ENCODE results near the gene RPTOR. TPM values are rescaled to one million over a fixed set of nuclear protein-coding genes. Genes with fewer than 3 reads are reported as not detected.
A peak's percentile ranks its signal among the peaks of the same experiment; 100 is the strongest.

The RPTOR gene
- total RNA-seq, 1 experiment from 2014 or later: 66.7 TPM

- peaks cover 22% of the 10 kb centered on the region for H3K36me3 Mint-ChIP-seq (ENCODE audit: insufficient read depth, unreplicated experiment)
- Histone ChIP-seq H3K4me1 (no peaks in the 10 kb centered on the region), H3K9me3 (no peaks in the 10 kb centered on the region), H3K27me3 (replicated peaks; ENCODE audit: control insufficient read depth, insufficient read depth, low read length) (no peaks in the 10 kb centered on the region), H3K4me3 (ENCODE audit: low read depth, low read length) (no peak overlapping the region), H3K36me3 (ENCODE audit: control insufficient read depth, insufficient read depth, low read length) (no peaks in the 10 kb centered on the region; the same call in none of the 2 replicates)
- no peaks in the 10 kb centered on the region for H3K27me3 Mint-ChIP-seq (ENCODE audit: insufficient read depth, unreplicated experiment)
- no peak overlapping the region for H3K4me3 Mint-ChIP-seq (ENCODE audit: unreplicated experiment)
- DNase-seq: peak in 1 of 2 experiments; percentile 22
- H3K4me1 Mint-ChIP-seq (ENCODE audit: low read depth, unreplicated experiment): no peaks in the 10 kb centered on the region
- TF ChIP-seq CTCF (IDR thresholded peaks at IDR 0.05; ENCODE audit: insufficient read depth in 1 of 2, low read depth in 1 of 2, low read length in 1 of 2, severe bottlenecking in 1 of 2, unreplicated experiment in 1 of 2): no peak
- intact Hi-C loops (cut with micrococcal nuclease; ENCODE audit: unreplicated experiment): no loop called here
- peaks cover 21% of the 10 kb centered on the region for H3K9me3 Mint-ChIP-seq (ENCODE audit: unreplicated experiment)
- BruUV-seq (replicated peaks): no TSS peak
- POLR2A ChIA-PET: interaction anchor here (0.6 kb wide), 1 partner anchor 350 kb away, joined by 3 read pairs; no protein-coding TSS in a partner anchor
- no peak overlapping the region for H3K27ac Mint-ChIP-seq (ENCODE audit: unreplicated experiment)
- CTCF ChIA-PET: no interaction called here
These were observed 260.6 kb downstream of the RPTOR start for GRCh38 chr17:80805032-80805751.

- Histone ChIP-seq H3K4me1 (no peaks in the 10 kb centered on the region), H3K27me3 (replicated peaks; ENCODE audit: control insufficient read depth, insufficient read depth, low read length) (no peaks in the 10 kb centered on the region), H3K36me3 (ENCODE audit: control insufficient read depth, insufficient read depth, low read length) (no peaks in the 10 kb centered on the region; the same call in none of the 2 replicates), H3K4me3 (ENCODE audit: low read depth, low read length) (no peak overlapping the region), H3K9me3 (no peaks in the 10 kb centered on the region)
- intact Hi-C loops (cut with micrococcal nuclease; ENCODE audit: unreplicated experiment): no loop called here
- Mint-ChIP-seq H3K4me1 (ENCODE audit: low read depth, unreplicated experiment) (no peaks in the 10 kb centered on the region), H3K9me3 (ENCODE audit: unreplicated experiment) (peaks cover 21% of the 10 kb centered on the region), H3K36me3 (ENCODE audit: insufficient read depth, unreplicated experiment) (peaks cover 22% of the 10 kb centered on the region), H3K4me3 (ENCODE audit: unreplicated experiment) (no peak overlapping the region), H3K27me3 (ENCODE audit: insufficient read depth, unreplicated experiment) (no peaks in the 10 kb centered on the region), H3K27ac (ENCODE audit: unreplicated experiment) (no peak overlapping the region)
- BruUV-seq (replicated peaks): no TSS peak
- TF ChIP-seq CTCF (IDR thresholded peaks at IDR 0.05; ENCODE audit: insufficient read depth in 1 of 2, low read depth in 1 of 2, low read length in 1 of 2, severe bottlenecking in 1 of 2, unreplicated experiment in 1 of 2): no peak
- CTCF ChIA-PET: no interaction called here
- DNase-seq: no peak
- POLR2A ChIA-PET: no interaction called here
These were observed 262.4 kb downstream of the RPTOR start for GRCh38 chr17:80807014-80807413.

DNA sequence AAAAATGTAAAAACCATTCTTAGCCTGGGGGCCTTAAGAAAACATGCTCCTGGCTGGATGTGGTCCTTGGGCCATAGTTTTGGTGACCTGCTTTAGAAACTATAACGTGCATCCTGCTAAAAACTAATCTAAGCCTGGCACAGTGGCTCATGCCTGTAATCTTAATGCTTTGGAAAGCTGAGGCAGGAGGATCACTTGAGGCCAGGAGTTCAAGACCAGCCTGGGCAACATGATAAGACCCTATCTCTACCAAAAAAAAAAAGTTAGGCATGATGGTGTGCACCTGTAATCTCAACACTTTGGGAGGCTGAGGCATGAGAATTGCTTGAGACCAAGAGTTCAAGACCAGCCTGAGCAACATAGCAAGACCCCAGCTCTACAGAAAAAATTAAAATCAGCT lies 263.2 kb downstream of the RPTOR start:
- H3K9me3 Mint-ChIP-seq (ENCODE audit: unreplicated experiment): peaks cover 21% of the 10 kb centered on the region
- DNase-seq: peak in 1 of 2 experiments; percentile 2
- Histone ChIP-seq H3K36me3 (ENCODE audit: control insufficient read depth, insufficient read depth, low read length) (no peaks in the 10 kb centered on the region; the same call in none of the 2 replicates), H3K9me3 (no peaks in the 10 kb centered on the region), H3K27me3 (replicated peaks; ENCODE audit: control insufficient read depth, insufficient read depth, low read length) (no peaks in the 10 kb centered on the region), H3K4me3 (ENCODE audit: low read depth, low read length) (no peak overlapping the region), H3K4me1 (no peaks in the 10 kb centered on the region)
- intact Hi-C loops (cut with micrococcal nuclease; ENCODE audit: unreplicated experiment): no loop called here
- H3K4me3 Mint-ChIP-seq (ENCODE audit: unreplicated experiment): no peak overlapping the region
- peaks cover 19% of the 10 kb centered on the region for H3K36me3 Mint-ChIP-seq (ENCODE audit: insufficient read depth, unreplicated experiment)
- H3K27ac Mint-ChIP-seq (ENCODE audit: unreplicated experiment): no peak overlapping the region
- H3K27me3 Mint-ChIP-seq (ENCODE audit: insufficient read depth, unreplicated experiment): no peaks in the 10 kb centered on the region
- POLR2A ChIA-PET: no interaction called here
- BruUV-seq (replicated peaks): no TSS peak
- TF ChIP-seq CTCF (IDR thresholded peaks at IDR 0.05; ENCODE audit: insufficient read depth in 1 of 2, low read depth in 1 of 2, low read length in 1 of 2, severe bottlenecking in 1 of 2, unreplicated experiment in 1 of 2): no peak
- H3K4me1 Mint-ChIP-seq (ENCODE audit: low read depth, unreplicated experiment): no peaks in the 10 kb centered on the region
- CTCF ChIA-PET: no interaction called here
